Activated CD4-positive, alpha-beta T cell treated with anti-CD3 and anti-CD28 coated beads, Interleukin-2, amount 50 U/mL, for 24 hours (primary cell): ENCODE measurements around the gene CORO2B.

Experiments
- DNase-seq, 2 donors: peaks; one replicate each; pipeline ENCODE4 v3.0.0-alpha.2; 2020; ENCODE audit warnings: low read depth in 1 of 2, low spot score in 1 of 2

The CORO2B gene

DNA sequence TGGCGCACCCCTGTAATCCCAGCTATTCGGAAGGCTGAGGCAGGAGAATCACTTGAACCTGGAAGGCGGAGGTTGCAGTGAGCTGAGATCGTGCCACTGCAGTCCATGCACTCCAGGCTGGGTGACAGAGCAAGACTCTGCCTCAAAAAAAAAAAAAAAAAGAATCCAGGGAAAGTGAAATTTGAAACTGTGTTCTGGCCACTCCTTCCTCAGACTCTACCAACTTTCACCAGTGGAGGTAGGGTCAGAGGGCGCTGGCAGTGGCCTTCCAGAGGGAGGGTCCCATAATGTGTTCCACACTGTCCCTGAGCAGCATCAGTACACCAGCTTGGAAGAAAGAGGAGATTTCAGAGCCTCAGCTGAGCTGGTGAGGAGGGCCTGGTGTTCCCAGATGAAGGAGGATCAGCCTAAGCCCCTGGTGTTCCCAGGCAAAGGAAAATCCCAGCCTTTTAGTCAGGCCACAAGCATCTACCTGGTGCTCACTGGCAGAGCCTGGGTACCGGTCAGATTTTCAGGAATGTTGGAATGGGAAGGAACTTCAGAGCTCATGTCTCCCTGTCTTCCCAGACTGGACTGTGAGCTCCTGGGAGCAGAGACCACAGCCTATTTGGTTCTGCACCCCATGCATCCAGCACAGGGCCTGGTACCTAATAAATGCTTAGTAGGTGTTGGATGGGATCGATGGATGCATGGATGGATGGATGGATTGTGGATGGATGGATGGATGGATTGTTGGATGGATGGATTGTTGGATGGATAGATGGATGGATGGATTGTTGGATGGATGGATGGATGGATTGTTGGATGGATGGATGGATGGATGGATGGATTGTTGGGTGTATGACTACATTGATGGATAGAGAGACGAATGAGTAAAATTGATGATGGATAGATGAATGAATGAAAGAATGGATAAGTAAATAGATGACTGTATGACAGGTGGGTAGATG lies 117.9 kb downstream of the CORO2B start:
- no peak for DNase-seq

DNA sequence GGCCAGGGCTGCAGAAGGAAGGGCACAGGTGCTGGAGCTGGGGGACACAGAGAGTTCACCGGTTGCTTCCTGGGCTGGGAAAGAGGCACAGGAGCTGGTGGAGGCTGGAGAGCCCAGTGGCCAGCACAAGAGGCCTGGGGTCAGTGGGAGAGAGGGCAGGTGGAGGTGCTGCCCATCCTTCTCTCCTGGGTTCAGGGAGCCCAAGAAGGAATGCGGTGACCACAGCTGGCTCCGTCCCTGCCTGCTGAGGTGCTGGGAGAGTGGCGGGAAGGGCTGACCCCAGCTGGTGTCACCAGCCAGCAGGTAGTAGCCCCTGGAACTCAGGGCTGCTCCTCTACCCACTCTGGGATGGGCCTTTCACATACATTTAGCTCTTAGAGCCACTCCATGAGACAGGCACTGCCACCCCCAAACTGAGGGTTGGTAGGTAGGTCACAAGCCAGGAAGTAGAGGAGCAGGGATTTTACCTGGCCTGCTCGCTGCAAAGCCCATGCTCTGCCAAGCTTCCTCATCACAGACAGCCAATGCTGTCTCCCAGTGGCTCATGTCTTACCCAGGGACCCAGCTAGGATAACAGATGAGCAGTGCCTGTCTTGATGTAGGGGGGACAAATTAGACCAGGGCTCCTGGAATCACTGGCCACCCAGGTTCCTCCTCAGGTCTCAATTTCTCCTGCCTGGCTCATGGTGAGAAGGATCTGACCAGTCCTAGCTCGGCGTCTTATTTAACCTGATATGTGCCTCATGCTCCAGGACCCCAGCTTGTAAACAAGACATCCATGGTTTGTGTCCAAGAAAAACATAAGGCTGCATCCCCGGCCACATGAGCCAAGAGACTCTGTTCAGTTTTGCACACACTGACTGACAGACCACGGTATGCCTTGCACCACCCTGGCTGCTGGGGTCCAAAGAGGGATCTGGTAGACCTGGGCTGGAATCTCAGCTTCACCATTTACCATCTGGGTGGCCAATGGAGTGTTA lies 119.2 kb downstream of the CORO2B start:
- no peak for DNase-seq

DNA sequence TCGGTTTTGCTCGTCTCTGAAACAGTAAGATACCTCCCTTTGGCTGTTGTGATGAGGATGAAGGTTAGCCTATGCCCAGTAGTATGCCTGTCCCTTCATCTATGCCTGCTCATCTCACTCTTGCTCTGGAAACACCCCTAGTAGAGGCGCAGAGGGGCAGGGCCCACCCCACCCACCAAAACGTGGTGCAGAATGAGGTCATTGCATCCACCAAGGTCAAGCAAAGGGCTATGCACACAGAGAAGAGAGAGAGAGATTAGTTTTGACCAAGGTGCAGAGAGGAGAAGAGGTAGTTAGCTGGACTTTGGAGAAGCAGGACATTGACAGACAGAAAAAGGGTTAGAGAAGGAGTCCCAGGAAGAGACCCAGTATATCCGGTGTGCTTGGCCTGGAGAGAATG lies 119.9 kb downstream of the CORO2B start:
- no peak for DNase-seq

DNA sequence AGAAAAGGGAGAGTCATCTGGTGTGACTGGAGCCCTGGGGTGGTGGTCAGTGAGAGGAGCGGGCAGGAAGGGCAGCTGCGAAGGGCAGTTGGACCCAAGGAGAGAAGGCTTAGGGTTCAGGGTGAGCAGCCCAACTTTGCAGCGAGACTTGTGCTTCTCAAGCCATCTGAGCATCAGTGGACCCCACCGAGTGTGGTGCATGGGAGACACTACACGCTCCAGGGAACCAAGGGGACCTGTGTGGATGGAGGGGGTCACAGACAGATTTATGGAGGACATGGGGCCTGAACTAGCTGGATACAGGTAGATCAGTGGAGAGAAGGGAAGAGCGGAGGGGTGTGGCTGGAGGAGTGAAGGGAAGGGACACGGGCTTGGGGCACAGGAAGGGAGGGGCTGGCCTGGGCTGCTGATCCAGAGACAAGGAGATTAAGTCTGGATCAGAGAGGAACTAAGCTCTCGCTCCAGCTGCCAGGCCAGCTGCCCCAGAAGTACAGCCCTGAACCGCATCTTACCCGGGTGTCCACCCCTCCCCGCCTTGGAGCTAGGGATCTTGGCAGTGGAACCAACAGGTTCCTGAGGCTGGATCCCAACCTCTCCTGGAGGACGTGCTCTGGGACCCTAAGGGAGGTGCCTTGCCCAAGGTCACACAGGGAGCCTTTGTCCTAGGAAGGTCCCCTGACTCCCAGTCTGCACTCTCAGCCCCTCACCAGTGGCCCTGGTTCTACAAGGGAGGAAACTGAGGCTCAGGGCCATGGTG lies 120.5 kb downstream of the CORO2B start:
- no peak for DNase-seq

DNA sequence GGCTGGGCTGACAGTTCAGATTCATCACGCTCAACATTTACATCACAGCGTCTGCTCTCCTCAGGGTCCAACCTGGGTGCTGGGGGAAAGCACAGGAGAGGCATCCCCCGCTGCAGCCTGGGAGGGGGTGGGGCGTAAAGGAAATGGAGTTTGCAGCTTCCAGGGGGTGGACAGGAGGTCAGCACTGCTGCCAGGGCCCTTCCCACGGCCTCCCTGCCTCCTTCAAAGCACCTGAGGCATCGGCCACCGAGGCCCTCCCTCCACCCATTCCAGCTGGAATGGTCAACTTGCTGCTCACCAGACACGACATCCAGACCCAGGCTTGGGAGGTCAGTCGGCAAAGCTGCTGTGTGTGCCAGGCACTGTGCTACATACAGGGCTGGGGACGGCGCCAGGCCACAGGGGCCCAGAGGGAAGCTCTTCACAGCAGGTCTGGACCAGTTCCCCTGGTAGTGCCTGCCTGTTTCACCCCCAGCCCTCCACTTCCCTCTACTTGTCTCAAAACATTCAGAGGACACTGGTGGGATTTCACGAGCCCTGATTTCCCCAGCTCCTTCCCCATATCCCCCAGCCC lies 121.2 kb downstream of the CORO2B start:
- no peak for DNase-seq

DNA sequence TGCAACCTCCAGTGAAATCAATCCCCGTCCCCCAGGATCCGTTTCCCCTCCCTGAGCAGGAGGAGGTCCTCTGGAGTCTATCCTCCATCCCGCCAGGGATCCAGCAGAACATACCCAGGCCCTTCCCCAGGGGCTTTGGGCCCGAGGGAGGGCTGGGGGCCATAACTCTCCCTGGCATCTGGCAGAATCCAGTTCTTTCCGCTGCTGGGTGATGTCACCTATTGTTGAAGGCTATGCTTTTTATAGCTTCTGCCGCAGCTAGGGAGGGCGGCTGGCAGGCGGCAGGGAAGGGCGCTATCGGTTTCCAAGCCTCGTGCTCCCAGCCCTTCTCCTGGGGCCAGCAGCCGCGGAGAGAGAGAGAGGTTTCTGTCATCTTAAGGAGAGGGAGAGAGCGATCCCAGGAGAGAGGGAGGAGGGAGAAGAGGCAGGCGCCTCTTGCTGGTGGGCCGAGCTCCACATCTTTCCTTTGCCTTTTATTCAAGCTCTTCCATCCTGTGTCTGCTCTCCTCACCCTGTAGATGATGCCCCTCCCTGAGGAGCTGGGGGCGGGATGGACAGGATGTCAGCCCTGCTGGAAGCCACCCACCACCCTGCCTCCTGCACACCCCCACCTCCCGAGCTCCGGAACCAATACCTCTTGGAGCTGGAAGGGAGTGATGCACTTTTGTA lies 121.8 kb downstream of the CORO2B start:
- no peak for DNase-seq

DNA sequence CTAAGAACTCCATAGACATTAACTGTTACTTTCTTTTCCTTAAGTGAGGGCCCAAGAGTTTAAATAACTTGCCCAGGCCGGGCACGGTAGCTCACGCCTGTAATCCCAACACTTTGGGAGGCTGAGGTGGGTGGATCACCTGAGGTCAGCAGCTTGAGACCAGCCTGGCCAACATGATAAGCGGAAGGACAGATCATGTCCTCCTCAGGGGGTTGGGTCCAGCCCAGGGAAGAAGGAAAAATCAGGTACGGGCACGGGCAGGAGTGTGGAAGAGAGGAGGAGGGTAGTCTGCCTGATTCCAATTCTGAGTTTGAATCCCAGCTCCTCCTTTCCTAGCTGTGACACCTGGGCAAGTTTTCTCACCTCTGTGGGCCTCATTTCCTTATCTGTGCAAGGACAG lies 123.1 kb downstream of the CORO2B start:
- DNase-seq, result no peak

DNA sequence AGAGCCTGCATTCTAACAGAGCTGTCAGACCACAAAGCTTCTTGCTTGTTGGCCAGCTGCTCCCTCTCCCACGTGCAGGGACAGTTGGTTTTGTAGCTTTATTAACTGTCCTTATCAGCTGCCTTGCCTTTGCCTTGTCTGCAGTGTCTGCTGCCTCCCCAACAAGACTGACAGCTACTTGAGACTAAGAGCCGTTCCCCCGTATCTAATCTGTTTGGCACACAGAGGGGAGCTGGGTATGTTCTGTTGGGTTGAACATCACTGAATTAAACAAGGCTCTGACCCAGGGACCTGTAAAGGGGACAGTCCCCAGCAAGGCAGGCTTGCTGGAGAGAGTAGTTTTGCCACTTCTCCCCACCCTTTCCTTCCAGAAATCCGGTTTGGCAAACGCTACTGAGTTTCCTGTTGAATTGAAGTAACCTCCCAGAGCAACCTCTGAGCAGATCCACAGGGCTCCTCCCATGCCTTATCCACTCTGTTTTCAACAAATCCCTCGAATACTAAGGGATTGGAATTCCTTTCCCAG lies 125.8 kb downstream of the CORO2B start:
- no peak for DNase-seq

DNA sequence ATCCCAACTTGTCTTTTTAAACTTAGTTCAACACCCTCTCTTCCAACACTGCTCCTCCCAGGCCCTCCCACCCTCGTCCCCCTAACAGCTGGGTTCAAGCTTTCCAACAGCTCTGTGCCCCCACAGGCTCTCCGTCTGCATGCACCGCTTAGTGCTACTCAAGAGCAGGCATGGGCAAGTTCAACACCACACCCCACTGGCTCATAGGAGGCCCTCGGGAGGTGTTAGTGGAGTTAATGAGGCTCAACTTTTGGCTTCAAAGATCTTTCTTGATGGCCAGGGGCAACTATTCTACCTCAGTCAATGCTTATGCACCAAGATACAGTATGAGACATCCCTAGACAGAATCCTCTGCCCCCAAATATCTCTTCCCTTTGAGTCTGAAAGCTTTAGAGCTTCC lies 127.5 kb downstream of the CORO2B start:
- DNase-seq, result no peak

DNA sequence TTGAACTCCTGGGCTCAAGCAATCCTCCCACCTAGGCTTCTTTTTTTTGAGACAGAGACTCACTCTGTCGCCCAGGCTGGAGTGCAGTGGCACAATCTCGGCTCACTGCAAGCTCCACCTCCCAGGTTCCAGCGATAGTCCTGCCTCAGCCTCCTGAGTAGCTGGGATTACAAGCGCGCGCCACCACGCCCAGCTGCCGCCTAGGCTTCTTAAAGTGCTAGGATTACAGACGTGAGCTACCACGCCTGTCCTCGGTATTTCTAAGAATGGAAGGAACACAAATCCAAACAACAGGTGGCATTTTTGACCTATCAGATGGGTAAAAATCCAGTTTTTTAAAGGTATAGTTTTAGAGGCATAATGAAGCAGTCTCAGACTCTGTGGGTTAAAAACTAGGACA lies 128.1 kb downstream of the CORO2B start:
- no peak for DNase-seq

DNA sequence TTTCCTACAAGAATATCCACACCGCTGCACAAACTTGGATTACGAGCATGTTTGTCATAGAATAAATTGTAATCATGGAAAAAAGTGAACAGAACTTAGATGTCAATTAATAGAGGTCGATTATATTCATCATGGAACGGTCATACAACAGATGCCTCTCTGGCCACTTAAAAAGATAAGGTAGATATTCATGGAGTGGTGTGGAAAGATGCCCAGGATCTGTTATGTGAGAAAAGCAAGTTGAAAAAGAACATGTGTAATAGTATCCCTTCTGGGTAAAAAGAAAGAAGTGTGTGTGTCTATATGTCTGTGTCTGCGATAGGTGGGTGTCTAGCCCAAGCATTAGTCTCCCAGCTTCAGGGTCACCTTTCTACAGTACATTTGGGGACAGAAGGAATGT lies 128.6 kb downstream of the CORO2B start:
- DNase-seq, result no peak

DNA sequence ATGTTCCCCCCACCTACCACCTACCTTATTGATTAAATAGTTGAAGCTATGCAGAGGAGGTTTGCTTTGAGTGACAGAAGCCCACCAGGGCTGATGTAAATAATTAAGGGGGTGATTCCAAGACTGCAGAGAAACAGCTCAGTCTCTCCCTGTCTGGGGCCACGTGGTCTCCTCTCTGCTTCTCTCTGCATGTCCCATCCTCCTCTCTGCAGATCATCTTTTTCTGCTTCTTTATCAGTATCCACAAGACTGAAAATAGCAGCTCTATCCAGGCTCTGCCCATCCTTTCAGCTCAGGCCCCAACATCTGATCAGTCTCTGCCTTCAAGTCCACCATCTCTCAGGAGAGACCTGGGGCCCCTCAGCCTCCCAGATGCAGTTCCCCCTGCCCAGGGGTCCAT lies 131.1 kb downstream of the CORO2B start:
- DNase-seq, result no peak

DNA sequence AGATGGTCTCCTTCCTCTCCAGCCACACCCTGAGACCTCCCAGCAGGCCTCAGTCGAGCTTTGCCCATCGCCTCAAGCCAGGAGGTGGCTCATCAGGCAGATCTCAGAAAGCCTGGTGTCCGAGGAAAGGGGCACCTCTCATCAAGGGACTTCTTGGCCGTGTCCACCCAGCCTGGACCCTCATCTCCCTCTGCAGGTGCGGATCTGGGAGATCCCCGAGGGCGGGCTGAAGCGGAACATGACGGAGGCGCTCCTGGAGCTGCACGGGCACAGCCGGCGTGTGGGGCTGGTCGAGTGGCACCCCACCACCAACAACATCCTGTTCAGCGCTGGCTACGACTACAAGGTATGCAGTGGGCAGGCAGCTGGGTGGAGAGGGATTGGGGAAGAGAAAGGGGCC lies 131.7 kb downstream of the CORO2B start:
- DNase-seq, result no peak

DNA sequence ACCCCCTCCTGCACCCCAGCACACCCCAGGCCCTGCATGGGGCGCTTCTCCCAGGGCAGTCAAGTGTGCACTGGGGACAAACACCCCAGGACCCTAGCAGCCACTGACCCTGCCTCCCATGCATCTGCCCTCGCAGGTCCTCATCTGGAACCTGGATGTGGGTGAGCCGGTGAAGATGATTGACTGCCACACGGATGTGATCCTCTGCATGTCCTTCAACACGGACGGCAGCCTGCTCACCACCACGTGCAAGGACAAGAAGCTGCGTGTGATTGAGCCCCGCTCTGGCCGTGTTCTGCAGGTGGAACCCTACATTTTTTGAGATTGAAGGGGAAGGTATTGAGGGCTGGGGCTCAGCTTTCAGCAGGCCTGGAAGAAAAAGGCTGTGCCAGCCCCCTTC lies 132.6 kb downstream of the CORO2B start:
- DNase-seq, result no peak

DNA sequence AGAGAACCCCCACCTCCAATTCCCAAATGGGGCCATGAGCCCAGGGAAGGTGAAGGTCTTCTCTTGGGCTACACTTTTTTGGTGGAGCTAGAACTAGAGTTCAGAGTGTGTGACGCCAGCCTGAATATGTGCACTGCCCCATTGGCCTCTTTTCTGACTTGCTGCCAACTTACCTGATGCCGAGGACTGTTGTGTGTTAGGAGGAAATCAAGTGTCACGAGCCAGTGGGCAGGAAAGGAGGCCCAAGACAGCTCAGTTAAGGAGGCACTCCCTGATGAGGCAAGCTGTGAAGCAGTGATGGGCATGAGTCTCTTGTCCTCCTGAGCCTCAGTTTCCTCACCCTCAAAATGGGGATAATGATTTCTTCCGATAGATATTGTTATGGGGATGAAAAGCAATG lies 134.1 kb downstream of the CORO2B start:
- no peak for DNase-seq

DNA sequence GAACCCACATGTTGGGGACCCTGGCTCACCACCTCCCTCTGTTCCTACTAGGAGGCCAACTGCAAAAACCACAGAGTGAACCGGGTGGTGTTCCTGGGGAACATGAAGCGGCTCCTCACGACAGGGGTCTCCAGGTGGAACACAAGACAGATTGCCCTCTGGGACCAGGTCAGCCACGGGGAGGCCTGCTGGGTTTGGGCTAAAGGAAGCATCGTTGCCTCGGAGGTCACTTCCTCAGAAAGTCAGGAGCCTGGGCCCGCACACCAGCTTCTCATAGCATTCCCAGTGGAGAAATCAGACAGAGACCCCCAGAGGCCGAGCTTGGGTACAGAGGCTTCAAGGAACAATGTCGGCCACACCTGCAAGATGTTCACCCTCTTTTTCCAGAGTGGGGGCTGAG lies 135.1 kb downstream of the CORO2B start:
- DNase-seq, result no peak

DNA sequence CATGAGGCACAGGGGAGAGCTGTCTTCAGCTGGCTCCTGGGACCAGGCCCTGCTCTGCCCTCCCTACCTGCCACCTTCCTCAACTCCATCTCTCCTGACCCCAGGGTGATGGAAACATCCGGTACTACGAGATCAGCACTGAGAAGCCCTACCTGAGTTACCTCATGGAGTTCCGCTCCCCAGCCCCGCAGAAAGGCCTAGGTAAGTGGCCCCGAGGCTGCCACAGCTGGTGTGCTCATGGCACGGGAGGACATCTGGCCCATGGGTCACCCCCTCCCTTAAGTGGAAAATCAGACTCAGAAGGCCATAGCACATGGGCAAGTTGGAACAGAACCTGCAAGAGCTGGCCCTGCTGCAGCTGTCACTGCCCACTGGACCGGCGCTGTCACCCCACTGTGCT lies 136.3 kb downstream of the CORO2B start:
- no peak for DNase-seq

DNA sequence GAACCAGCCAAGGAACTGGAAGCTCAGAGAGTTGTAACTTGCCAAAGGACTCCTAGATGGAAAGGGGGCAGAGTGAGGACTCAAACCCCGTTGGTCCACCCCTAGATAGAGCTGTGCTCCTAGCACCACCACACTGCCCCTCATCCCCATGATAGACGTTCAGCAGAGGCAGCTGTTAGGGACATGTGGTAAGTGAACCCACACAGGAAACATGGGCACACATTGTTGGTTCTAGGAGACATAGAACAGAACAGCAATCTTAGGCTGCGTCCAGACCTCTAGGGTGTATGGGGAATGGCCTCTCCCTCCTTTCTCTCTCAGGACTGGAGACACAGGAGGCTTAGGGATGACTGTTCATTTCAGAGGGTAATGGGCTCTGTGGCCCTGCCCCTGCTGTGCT lies 139.2 kb downstream of the CORO2B start:
- DNase-seq, result no peak

DNA sequence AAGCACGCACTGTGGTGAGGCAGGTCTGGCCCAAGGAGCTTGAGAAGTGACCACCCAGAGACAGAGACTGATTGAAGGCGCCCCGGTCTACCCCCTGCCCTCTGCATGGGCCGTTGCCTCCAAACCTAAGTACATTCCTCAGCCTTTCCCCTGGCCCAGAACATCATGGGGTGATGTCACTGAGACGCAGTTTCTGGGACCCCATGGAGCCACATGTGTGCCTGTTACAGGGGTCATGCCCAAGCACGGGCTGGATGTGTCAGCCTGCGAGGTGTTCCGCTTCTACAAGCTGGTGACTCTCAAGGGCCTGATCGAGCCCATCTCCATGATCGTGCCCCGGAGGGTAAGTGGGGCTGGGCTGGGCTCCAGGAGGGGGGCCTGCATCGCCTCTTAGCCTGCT lies 139.7 kb downstream of the CORO2B start:
- DNase-seq, result no peak

DNA sequence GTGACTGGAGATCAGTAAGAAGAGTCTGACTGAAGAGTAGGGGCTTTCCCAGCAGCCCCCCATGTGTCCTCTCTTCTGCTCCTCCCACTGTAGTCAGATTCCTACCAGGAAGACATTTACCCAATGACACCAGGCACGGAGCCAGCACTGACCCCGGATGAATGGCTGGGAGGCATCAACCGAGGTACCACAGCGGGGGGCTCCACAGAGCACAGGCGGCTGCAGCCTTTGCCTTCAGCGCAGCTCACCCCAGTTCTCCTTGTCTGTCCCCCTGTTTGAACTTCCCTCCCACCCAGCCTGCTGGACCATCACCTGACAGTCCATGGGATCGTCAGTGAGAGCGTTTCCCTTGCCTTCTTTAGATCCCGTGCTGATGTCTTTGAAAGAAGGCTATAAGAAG lies 140.3 kb downstream of the CORO2B start:
- DNase-seq, result no peak
